ENCODE measurements around the gene C17orf100. TPM values are rescaled to one million over a fixed set of nuclear protein-coding genes. Genes with fewer than 3 reads are reported as not detected.
"Not testable (repeated sequence)": the region's sequence is repeated elsewhere in the genome, so short reads cannot be mapped to it uniquely, and the experiment has no call there.

The C17orf100 gene
- total RNA-seq, 1 experiment from 2014 or later: 0.12 TPM

DNA sequence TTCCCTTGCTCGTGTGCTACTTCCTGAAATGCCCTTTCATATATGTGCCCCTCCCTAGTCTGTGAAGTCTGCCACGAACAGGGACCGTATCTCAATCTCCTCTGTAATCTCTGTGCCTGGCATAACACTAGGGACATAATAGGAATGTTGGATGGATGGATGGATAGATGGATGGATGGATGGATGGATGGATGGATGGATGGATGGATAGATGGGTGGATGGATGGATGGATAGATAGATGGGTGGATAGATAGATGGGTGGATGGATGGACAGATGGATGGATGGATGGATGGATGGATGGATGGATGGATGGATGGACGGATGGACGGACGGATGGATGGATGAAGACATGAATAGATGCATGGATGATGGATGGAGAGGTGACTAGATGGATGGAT is 40.4 kb downstream of the C17orf100 start:
- DNase-seq (ENCODE audit: low read depth): not testable (repeated sequence)

DNA sequence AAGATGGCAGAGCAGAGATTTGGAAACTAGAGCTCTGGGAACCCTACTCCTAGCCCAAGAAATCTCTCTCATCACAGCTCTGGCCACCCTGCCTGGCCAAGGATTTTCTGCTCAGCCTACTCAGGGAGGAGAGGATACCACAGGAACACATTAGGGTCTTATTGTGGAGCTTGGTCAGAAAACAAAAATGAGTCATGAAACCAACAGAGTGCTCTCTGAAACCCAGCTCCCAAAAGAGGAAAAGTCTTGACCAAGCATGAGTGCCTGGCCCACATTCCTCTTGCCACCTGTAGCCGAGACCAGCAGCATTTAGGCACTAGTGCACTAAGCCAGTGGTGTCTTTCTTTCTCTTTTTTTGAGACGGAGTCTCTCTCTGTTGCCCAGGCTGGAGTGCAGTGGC is 43.5 kb downstream of the C17orf100 start:
- no peak for DNase-seq (ENCODE audit: low read depth)

DNA sequence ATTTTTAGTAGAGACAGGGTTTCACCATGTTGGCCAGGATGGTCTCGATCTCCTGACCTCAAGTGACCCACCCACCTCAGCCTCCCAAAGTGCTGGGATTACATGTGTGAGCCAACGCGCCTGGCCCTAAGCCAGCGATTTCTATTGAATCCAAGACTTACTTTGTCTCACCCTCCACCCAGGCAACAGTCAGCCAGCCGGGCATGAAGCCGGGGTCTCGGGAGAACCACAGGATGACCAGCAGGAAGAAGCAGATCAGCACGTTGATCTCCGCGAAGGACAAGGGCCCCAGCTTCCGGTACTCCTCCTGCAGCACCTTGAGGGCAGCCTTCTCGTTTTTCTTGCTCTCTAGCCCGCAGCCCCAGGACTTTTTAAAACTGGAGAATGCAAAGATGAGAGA is 44.0 kb downstream of the C17orf100 start:
- DNase-seq (ENCODE audit: low read depth): no peak

DNA sequence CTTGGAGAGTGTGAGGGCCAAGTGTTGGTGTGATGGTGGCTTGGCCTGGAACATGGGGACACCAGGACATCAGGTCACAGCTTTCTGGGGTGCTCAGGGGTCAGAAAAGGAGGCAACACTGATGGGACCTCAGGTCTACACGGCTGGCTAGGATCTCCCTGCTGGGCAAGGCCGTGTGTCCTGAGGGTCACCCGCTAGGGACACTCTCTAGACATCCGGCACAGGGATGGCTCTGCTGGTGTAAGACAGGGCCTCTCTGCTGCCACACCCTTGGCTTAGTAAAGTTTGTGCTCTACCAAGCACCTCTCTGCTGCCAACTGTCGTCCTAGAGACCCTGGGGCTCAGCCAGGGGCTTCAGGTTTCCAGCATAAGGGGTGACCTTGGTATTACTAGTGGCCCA is 45.3 kb downstream of the C17orf100 start:
- no peak for DNase-seq (ENCODE audit: low read depth)

DNA sequence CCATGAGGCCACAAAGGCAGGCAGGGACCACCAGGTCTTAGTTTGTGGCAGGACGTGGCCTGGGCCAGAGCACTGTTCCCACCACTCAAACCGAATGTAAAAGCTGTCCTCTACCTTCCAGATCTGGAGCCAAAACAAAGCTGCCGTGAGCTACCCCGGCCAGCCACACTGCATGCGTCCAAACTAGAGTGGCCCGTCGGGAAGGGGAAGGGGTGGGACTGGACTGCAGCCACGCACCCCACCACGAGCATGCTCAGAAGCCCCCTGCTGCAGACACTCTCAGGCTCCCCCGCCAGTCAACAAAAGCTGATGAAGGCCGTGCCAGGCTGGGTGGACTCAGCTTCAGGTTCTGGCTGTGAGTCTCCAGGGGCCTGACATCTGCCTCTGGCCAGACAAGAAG is 46.4 kb downstream of the C17orf100 start:
- DNase-seq (ENCODE audit: low read depth): no peak

DNA sequence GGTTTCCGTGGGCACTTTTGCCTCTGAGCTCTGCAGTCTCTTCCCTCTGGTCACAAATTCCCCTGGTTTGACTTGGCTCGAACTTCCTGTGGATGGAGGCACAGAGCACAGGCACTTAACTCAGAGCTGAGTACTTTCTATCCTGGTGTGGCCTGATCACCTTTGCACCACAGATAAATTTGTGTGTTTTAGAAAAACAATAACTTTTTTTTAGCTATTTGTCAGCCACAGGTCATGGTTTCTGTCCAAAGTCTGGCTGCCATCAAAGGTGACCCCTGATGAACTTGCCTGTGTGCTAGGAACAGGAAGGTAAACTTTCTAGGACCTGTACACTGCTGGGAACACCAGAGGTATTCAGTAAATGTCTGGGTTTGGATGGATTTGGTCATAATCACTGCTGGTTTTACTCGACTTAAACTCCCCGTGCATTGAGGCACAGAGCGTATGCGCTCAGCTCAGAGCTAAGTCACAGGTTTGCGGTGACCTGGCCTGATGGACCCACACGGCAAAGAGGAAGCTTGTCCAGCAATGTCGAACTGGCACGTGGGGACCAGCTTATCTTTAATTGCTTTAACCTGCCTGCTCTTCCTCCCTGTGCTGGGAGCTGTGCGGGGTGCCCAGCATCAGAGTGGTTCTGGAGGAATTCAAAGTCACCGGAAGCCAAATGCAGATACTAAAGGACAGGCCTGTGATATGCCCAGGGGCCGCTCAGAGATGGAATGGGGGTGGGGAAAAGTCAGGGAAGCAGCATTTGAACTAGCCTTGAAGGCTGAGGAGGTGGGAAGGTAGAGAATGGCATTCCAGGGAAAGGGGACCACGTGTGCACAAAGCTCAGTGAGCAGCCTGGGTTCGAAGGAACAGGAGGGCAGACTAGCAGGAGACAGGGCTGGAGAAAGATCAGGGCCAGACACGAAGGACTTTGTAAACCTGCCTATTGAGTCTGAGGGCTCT is 48.7 kb downstream of the C17orf100 start:
- DNase-seq (ENCODE audit: low read depth): no peak

DNA sequence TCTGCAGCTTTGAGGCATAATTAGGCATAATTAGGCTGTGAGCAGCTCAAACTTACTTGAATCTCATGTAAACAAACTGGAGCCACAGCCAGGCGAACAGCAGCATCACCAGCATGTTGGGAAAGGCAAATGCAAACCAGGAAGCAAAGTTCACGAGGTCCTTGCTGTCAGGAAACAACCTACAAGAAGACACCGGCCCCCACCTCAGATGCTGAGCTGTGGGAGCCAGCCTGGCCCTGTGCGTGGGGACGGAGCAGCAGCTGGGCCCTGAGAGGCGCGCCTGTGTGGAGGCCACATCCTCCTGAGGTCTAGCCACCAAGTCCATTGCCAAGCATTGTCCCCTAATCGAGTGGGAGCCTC is 49.4 kb downstream of the C17orf100 start:
- no peak for DNase-seq (ENCODE audit: low read depth)

DNA sequence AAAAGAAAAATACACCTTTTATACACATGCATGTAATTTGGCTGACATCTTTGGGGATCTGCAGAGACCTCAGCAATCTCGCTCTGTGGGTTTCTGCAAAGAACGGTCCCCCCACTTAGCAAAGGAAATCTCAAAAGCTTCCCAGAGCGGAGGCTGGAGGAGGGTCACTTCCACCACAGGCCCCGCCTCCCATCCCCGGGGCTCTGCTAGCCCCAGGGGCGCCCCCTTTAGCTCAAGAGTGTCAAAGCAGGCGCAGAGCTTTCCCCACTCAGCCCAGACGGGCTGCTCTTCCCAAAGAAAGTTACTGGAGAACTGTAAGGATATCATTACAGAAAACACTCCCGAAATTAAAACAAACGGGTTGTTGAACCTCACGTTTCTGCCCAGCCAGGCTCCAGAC is 50.2 kb downstream of the C17orf100 start:
- no peak for DNase-seq (ENCODE audit: low read depth)

DNA sequence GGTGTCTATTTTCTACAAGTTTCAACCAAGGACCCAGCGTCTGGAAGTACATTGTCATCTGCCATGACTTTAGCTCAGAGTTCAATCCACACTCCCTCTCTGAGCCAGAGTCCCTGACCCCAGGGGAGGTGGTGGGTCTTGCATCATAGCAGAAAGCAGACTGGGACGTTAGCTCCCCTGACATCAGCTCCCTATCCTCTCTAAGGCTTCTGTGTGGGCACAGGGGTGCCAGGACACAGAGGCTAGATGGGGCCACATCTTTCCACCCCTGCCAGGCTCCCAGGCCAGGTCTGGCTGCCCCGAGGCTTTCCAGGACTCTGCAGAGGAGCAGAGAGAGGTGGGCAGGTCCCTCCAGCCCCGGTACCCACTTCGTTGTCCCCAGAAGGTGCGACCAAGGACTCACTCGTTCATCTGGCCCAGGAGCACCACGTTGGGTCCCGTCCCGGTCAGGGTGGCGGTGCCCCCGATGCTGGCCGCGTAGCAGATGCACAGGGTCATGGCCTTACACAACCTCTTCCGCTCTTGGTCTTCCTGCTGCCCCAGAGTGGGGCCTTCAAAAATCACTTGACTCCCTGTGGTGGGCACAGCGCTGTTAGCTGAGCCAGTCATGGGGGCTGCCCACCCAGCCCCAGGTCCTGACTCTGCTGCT is 51.1 kb downstream of the C17orf100 start:
- no peak for DNase-seq (ENCODE audit: low read depth)

Other genes starting within 250 kb of the C17orf100 start
- not detected in 2 replicates for gene AIPL1, start 216.6 kb upstream of the C17orf100 start, total RNA-seq (2014; rRNA removed; shearing (Covaris generic))
- 82.8 and 94.7 TPM in 2 replicates for gene PIMREG, start 207.3 kb upstream of the C17orf100 start, total RNA-seq (2014; rRNA removed; shearing (Covaris generic))
- 0.10 and 0.12 TPM in 2 replicates for gene PITPNM3, start 95.2 kb upstream of the C17orf100 start, total RNA-seq (2014; rRNA removed; shearing (Covaris generic))
- gene KIAA0753, start 11.1 kb upstream of the C17orf100 start, total RNA-seq (2014; rRNA removed; shearing (Covaris generic)): 8.7 and 10.8 TPM in 2 replicates
- 231 and 340 TPM in 2 replicates for gene TXNDC17, start 10.7 kb upstream of the C17orf100 start, total RNA-seq (2014; rRNA removed; shearing (Covaris generic))
- 20.3 and 24.5 TPM in 2 replicates for gene MED31, start 157 bp upstream of the C17orf100 start, total RNA-seq (2014; rRNA removed; shearing (Covaris generic))
- gene SLC13A5, start 61.6 kb downstream of the C17orf100 start, total RNA-seq (2014; rRNA removed; shearing (Covaris generic)): not detected in 2 replicates
- gene XAF1, start 104.3 kb downstream of the C17orf100 start, total RNA-seq (2014; rRNA removed; shearing (Covaris generic)): 18.0 and 28.1 TPM in 2 replicates
- not detected in 2 replicates for gene FBXO39, start 124.5 kb downstream of the C17orf100 start, total RNA-seq (2014; rRNA removed; shearing (Covaris generic))
- not detected in 2 replicates for gene TEKT1, start 180.0 kb downstream of the C17orf100 start, total RNA-seq (2014; rRNA removed; shearing (Covaris generic))

Measured in RPMI7951 (cell line).